Adipose tissue (tissue), 3 donors: Measurements from ENCODE around the gene BCAS3. TPM values are rescaled to one million over a fixed set of nuclear protein-coding genes. Genes with fewer than 3 reads are reported as not detected.

Source experiments
- H3K27ac ChIP-seq: one replicate; pipeline ENCODE4 v1.5.1; 2013; ENCODE audit warnings: low read depth, low read length
- WGBS, 3 donors: extraction: QIAGEN DNeasy Blood & Tissue Kit; methylation state at CpG; one replicate each; pipeline ENCODE4 v1.1.7; 2013; 5-methylcytosine and 5-hydroxymethylcytosine counted together
- polyA plus RNA-seq, 3 donors: library from polyadenylated mRNA; stranded (reverse); fragments of 200-250 nt; gene quantifications; one replicate each; pipeline ENCODE4 v1.2.3, GENCODE V29; 2013
- donor health status: healthy with polysubstance abuse.
- donor health status: Bipolar disorder and iron deficiency.
- donor health status: healthy.

BCAS3 gene
- polyA plus RNA-seq, 3 donors = 5.2 to 8.5 (median 5.4) TPM

- 78 to 96% (median 81%) methylated on average over 10 of the region's 10 CpGs for WGBS, 3 donors
- no peak overlapping the region for H3K27ac ChIP-seq
Measured at GRCh38 chr17:61253937-61254574, 576.4 kb downstream of the BCAS3 start.

DNA sequence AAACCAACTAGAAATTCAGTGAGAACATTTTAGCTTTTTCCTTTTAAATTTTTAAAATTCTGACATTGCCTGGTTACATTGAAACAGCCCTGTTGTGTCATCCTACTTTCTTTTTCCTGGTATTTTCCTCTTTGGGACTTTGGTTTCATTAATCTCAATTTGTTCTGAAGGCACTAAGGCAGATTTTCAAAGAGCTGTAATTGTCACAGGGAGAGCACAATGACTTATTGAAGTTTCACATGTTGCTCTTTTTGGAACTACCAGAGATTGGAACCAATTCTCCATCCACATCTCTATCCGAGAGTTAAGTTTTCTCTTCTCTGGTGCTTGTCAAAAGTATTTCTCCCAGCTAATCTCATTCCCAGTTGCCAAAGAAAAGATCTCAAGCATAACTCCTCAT, 577.3 kb downstream of the BCAS3 start:
- 64 to 86% (median 71%) methylated on average over 1 of the region's 1 CpG for WGBS, 3 donors
- no peak overlapping the region for H3K27ac ChIP-seq

- WGBS, 3 donors = 84 to 95% (median 93%) methylated on average over 3 of the region's 3 CpGs
- no peak overlapping the region for H3K27ac ChIP-seq
Measured at GRCh38 chr17:61255647-61256046, 578.0 kb downstream of the BCAS3 start.

- no peak overlapping the region for H3K27ac ChIP-seq
Measured at GRCh38 chr17:61259360-61259759, 581.7 kb downstream of the BCAS3 start.

DNA sequence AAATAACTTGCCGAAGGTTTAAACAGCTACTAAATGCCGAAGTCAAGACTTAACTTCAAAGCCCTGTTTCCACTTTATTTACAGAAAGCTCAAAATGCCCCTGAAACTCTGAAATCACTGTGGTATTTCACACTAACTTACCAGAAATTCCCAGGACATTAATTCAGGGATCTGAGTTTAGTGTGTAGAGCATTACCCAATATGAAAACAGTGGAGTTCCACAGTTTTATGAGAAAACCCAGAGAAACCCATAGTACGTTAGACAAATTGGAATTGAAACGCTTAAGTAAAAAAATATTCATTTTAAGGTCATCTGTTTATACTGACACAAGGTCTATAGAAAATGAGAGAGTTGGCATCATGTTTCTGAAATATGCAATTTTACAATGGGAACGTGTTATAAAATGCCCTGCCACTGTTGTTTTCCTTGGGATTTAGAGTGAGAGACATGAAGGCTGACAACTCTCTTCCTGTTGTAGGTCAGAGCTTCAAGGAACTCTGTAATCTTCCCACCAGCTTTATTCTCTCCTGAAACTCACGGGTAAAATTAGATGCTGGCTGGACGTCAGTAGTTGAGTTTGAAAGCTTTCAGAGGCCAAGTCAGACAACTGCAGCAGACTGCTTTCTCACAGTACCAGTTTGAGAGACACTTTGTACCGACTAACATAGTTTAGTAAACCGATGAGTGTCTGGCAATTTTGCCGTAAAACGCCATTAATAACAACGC, 582.6 kb downstream of the BCAS3 start:
- WGBS, 3 donors = 67 to 82% (median 70%) methylated on average over 12 of the region's 12 CpGs
- H3K27ac ChIP-seq = no peak overlapping the region

More at GRCh38 chr17:61259360-61259759, 581.7 kb downstream of the BCAS3 start:
- 54 to 90% (median 62%) methylated on average over 3 of the region's 3 CpGs for WGBS, 3 donors

DNA sequence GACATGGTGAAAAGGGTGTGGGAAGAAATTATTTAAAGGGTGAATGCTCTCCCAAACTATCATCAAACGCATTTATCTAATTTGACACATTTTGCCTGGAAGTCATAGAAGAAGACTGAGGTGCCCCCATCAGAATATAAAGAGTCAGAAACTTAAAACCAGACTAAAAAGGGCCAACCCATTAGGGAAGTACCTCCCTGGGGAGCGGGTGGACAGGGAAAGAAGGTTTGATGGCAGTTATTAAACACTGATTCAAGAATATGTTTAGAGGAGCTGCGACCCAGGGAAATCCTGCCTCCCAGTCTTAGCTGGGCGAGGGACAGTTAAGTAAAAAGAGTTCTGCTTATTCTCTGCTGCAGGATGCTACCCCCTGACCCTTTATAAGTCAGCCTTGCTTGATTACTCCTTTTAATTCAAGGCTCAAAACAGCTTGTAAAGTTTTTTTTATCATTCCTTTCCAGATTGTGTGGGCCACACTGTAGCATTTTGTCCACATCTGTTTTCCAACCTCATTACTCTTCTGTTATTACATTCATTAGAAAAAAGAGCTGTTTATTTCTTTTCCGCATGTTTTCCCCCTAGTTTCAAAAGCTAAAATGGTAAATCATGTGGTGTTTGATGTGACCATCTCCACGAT, 583.5 kb downstream of the BCAS3 start:
- 71 to 85% (median 80%) methylated on average over 6 of the region's 6 CpGs for WGBS, 3 donors
- no peak overlapping the region for H3K27ac ChIP-seq

DNA sequence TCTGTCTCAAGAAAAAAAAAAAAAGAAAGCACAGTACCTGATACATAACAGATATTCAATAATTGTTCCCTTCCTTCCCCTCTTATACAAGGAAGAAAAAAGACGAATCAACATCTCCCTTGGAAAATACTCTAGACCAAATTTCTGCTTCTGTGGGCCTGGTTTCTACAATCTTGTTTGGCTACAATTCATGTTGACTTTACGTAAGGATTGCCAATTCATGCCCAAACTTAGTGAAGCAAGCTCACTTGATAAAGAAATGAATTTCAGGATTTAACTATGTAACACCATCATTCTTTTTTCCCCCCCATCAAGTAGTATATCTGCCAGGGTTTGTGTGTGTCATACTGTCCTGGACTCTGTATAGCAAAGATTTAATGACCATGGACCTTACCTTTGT, 587.7 kb downstream of the BCAS3 start:
- 42 to 82% (median 66%) methylated on average over 2 of the region's 2 CpGs for WGBS, 3 donors
- no peak overlapping the region for H3K27ac ChIP-seq

DNA sequence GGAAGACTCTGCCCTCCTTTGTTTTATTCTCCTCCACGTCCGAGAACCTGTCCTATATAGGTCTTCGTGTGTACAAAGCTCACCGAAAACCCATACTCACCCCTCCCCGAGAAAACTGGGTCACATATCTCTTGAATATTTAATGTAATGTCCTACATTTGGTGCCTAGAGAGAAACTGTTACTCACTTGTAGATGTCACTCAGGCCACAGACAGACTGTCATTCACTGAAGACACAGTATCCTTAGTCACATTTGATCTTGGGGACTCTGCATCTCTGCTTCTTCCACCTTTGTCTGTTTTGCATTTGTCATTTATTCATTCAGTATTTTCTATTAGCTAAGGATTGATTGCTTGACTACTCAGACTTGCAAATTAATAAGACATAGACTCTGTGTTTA, 590.2 kb downstream of the BCAS3 start:
- WGBS, 3 donors = 97 to 98% (median 98%) methylated on average over 5 of the region's 5 CpGs
- no peak overlapping the region for H3K27ac ChIP-seq

DNA sequence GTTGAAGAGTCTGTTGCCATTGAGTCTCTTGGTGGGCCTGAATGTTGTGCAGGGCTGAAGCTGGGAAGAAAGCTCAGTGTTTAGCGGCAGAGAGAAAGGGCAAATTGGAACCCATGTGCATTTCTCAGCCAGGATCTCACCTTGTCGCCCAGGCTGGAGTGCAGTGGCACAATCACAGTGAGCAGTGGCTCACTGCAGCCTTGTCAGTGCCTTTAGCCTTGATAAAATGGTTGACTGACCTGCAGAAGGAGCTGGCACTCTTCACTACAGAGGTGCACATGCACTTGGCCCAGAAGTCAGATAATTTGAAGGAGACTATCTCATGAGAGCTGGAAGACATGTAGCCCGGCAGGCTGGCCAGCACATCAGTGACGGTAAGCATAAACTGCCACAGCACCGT, 597.7 kb downstream of the BCAS3 start:
- H3K27ac ChIP-seq = no peak overlapping the region
- 95 to 98% (median 96%) methylated on average over 5 of the region's 5 CpGs for WGBS, 3 donors

DNA sequence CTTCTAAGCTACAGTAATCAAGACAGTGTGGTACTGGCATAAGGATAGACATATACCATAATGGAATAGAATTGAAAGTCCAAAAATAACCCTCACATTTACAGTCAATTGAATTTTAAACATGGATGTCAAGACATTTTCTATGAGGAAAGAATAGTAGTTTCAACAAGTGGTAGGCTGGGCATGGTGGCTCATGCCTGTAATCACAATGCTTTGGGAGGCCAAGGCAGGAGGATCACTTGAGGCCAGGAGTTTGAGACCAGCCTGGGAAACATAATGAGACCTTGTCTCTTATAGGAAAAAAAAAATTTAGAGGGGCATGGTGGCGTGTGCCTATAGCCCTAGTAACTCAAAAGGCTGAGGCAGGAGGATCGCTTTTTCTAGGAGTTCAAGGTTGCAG, 599.2 kb downstream of the BCAS3 start:
- 98 to 100% (median 100%) methylated on average over 2 of the region's 2 CpGs for WGBS, 3 donors
- H3K27ac ChIP-seq = no peak overlapping the region

GRCh38 chr17:61279476-61280145, 602.0 kb downstream of the BCAS3 start:
- H3K27ac ChIP-seq = no peak overlapping the region
- 85 to 90% (median 88%) methylated on average over 1 of the region's 1 CpG for WGBS, 3 donors

- H3K27ac ChIP-seq = no peak overlapping the region
Measured at GRCh38 chr17:61280338-61280737, 602.7 kb downstream of the BCAS3 start.

DNA sequence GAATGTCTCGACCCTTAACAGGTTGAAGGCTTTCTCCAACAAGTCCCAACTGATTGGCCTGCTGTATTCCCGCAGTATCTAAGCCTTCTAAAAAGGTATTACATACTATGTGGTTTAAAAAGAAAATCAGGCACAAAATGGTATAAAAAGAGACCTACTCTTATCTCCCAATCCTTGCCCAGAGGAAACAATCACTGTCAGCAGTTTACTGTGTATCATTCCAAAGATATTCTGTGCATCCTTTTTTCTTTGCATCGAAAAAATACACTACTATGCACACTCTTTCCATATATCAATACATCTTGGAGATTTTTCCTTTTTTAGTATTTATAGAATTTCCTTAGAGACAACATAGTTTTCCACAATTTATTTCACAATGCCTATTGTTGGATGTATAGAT, 603.2 kb downstream of the BCAS3 start:
- WGBS, 3 donors = 94 to 96% (median 94%) methylated on average over 3 of the region's 3 CpGs
- H3K27ac ChIP-seq = no peak overlapping the region

- 76 to 81% (median 79%) methylated on average over 3 of the region's 3 CpGs for WGBS, 3 donors
- H3K27ac ChIP-seq = no peak overlapping the region
Measured at GRCh38 chr17:61282377-61282776, 604.7 kb downstream of the BCAS3 start.

DNA sequence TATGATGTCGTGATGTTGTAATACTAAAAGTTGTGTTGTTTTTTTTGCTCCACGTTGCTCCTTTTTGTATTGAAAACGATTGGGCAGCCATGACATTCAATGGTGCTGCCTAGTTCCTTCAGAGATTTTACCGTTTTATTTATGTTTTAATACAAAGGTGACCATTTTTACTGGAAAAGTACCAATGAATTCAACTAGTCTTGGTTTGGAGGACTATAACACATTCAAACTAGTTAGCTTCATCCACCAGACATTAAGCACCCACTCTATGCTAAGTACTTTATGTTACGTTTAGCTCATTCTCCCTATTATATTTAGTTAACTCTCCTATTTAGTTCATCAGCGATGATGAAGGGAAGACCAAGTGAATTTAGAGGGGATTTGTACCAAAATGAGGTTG, 605.4 kb downstream of the BCAS3 start:
- WGBS, 3 donors = 93 to 96% (median 93%) methylated on average over 6 of the region's 6 CpGs
- H3K27ac ChIP-seq = no peak overlapping the region

GRCh38 chr17:61284174-61284573, 606.5 kb downstream of the BCAS3 start:
- H3K27ac ChIP-seq = no peak overlapping the region
- WGBS, 3 donors = 87 to 99% (median 94%) methylated on average over 10 of the region's 10 CpGs

DNA sequence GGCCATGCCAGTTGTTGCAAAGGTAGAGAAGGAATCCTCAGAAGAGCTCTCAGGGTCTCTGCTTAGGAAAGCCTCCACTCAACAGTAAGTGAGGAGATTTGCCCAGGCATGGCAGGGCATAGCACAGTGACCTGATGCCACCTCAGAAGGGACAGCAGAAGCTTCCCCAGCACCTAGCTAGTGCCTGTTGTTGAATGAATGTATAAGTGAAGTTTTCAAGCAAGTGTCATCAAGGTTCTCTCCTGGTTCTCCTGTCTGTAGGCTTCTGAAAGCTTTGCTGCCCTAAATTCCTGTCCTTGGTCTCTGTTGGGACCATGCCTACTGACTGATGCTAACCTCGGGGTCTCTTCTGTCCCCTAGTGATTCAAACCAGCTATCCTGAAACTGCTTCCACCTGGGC, 607.1 kb downstream of the BCAS3 start:
- WGBS, 3 donors = 80 to 88% (median 88%) methylated on average over 1 of the region's 1 CpG
- no peak overlapping the region for H3K27ac ChIP-seq

GRCh38 chr17:61285526-61286320, 608.1 kb downstream of the BCAS3 start:
- no peak overlapping the region for H3K27ac ChIP-seq
- WGBS, 3 donors = 60 to 69% (median 64%) methylated on average over 11 of the region's 11 CpGs
